GM12865 (cell line): ENCODE measurements around the gene FAM43A.

Experiments used
- DNase-seq: peaks from one replicate; pipeline ENCODE4 v3.0.0; 2010; ENCODE audit warnings: low read depth
- H3K4me3 ChIP-seq: 2 replicates; pipeline ENCODE4 v1.5.1; 2011; ENCODE audit warnings: mild to moderate bottlenecking, low read depth, low read length, control low read depth
- TF ChIP-seq, protein P1 (sequence below): IDR thresholded peaks from 2 replicates; pipeline ENCODE4 v1.5.1; 2011; ENCODE audit warnings: low read length, control low read depth, low read depth, inconsistent platforms; ENCODE audit not compliant: insufficient read depth; ENCODE audit errors: missing control alignments

Gene FAM43A

DNA sequence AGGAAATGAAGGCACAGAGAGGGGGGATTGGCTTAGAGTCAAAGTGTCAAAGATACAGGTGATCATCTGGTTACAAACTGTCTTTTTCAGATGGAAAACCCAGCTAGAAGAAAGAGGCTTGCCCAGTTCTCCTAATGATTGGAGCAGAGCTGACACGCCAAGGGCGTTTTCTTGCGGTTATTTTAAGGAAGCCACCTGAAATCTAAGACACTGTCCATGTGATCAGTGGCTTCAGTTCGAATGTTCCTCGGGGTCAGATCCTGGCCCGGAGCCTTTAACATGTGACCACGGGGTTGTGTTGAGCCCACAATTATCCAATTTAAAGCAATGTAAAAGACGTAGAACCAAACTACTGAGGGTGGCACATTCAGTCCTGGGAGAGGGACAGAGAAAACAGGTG lies 19.5 kb downstream of the FAM43A start:
- TF ChIP-seq, protein P1, sequence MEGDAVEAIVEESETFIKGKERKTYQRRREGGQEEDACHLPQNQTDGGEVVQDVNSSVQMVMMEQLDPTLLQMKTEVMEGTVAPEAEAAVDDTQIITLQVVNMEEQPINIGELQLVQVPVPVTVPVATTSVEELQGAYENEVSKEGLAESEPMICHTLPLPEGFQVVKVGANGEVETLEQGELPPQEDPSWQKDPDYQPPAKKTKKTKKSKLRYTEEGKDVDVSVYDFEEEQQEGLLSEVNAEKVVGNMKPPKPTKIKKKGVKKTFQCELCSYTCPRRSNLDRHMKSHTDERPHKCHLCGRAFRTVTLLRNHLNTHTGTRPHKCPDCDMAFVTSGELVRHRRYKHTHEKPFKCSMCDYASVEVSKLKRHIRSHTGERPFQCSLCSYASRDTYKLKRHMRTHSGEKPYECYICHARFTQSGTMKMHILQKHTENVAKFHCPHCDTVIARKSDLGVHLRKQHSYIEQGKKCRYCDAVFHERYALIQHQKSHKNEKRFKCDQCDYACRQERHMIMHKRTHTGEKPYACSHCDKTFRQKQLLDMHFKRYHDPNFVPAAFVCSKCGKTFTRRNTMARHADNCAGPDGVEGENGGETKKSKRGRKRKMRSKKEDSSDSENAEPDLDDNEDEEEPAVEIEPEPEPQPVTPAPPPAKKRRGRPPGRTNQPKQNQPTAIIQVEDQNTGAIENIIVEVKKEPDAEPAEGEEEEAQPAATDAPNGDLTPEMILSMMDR, result no peak
- DNase-seq, result no peak
- H3K4me3 ChIP-seq, result no peak overlapping the region

DNA sequence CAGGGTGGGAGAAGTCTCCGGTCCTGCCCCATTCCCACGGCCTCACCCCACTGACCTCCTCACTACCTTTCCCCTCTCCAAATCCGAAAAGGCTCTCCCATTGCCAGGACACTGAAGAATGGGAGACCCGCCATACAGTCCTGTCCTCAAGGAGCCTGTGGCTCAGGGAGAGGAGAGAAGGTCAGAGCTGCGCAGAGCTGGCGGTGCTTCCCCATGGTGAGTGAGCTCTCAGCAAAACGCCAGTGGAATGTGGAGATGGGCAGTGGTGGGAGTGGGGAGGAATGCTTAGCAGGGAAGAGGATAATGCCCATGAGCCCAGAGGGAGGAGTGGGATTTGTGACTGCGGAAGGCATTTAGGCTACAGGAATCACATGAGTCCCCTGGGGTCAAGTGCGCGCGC lies 20.1 kb downstream of the FAM43A start:
- DNase-seq, result no peak
- H3K4me3 ChIP-seq, result no peak overlapping the region
- TF ChIP-seq, protein P1, result no peak

DNA sequence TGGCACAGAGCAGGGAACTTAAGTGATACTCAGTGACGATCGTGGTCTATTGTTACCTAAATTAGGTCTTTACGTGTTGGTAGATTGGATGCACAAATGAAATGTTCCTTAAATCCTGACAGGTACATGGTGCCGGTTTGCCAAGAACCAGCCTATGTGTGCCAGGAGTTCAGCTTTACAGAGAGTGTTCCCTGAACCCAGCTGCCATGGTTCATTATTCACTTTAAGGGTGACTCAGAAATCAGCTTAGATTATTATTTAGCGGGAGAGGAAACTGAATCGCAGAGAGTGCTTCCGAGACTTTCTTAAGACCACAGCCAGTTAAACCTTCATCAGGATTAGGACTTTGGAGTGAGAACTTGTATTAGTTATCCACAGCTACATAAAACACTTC lies 21.5 kb downstream of the FAM43A start:
- TF ChIP-seq, protein P1, result no peak
- H3K4me3 ChIP-seq, result no peak overlapping the region
- no peak for DNase-seq

DNA sequence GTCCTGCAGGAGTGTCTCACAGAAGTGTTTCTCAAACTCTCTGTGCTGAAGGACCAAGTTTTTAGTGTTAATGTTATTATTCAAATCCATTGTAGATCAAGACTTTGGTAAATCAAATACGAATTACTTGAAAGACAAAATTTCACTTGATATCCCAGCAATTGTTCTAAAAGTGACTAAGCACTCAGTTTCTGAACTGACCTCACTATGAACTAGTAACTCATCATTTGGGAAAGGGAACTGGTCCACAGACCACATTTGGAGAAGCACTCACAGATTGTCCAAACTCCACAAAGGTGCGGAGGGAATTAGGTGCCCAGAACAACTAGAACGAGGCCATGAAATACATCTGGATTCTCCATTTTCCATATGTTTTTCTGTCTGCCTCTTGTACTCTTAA lies 25.6 kb downstream of the FAM43A start:
- TF ChIP-seq, protein P1, result no peak
- no peak for DNase-seq
- H3K4me3 ChIP-seq, result no peak overlapping the region

DNA sequence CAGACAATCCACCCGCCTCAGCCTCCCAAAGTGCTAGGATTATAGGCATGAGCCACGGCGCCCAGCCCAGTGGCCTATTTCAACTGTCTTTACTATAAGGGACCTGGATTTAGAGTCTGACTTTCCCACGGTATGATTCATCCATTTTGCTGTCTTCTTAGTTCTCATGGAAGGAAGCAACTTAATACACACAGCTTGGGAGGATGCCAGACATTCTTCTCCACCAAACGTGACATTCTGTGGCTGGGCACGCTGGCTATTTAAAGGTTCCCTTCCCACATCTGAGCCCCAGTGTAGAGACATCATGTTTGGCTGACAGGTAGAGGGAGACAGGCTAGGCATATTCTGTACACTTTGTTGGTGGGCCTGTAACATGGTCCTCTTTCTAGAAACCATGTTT lies 26.2 kb downstream of the FAM43A start:
- TF ChIP-seq, protein P1, result no peak
- H3K4me3 ChIP-seq, result no peak overlapping the region
- DNase-seq, result no peak

DNA sequence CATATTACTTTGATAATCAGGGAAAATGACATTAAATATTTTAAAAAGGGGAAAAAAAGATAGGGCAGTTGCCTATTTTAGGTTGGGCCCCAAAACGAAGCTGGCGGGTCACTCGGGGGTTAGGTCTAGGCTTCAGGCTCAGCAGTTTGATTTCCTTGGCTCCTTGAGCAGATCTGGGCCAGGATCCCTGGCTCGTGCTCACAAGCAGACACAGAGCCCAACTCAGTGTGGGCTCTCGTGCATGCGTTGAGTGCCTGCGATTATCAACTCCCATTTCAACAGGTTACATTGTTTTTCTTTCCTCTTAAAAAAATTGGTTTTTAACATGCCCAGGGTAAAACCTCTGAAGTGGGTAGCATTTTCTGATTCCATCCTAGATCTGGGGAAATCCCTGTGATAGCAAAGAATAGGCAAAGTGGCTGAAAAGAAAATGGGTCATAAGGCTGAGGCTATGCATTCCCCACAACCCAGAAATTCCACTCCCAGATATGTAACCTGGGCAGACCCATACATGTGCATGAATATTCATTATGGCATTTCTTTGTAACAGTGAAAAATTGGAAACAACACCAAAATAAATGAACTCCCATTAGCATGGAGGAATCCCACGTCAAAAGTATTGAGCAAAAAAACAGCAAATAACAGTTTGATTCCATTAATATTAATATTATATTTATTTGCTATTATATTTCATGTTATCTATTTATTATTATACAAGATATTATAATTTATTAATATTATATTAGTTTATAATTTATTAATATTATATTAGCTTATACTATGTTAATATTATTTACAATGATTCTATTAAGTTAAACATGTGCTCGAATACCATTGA lies 27.8 kb downstream of the FAM43A start:
- H3K4me3 ChIP-seq, result no peak overlapping the region
- DNase-seq, result no peak

DNA sequence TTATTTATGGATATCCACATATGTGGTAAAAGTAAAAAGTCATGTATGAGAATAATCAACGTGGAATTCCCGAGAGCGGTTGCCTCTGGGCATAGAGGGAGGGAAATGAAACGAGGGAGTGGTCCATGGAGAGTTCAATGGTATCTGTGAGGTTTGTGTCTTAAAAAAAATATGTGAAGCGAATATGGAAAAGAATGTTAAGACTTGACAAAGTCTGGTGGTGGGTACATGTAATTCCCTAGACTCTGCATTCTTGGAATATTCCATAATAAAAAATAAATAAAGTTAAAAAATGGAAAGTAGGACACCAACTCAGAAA lies 28.4 kb downstream of the FAM43A start:
- no peak overlapping the region for H3K4me3 ChIP-seq

More for the DNA sequence above, 27.8 kb downstream of the FAM43A start:
- TF ChIP-seq, protein P1, result no peak

More for the DNA sequence above, 28.4 kb downstream of the FAM43A start:
- DNase-seq, result no peak
- TF ChIP-seq, protein P1, result no peak
